Activated CD8-positive, alpha-beta T cell treated with anti-CD3 and anti-CD28 coated beads for 36 hours (primary cell): ENCODE results near the gene ADGRE3. TPM values are rescaled to one million over a fixed set of nuclear protein-coding genes. Genes with fewer than 3 reads are reported as not detected.
A peak's percentile ranks its signal among the peaks of the same experiment; 100 is the strongest.
"Not testable (repeated sequence)": the region's sequence is repeated elsewhere in the genome, so short reads cannot be mapped to it uniquely, and the experiment has no call there.

Experiments
- ATAC-seq: fragments of 200-7000 bp; cut with Tn5 transposase; one replicate; pipeline ENCODE4 v1.10.0; 2021; ENCODE audit warnings: mild to moderate bottlenecking, moderate library complexity
- CTCF ChIA-PET: fragments of 350-600 bp; sonication (Branson Sonifier 250); formaldehyde crosslinking; loops from one replicate; lab custom pipeline; 2021; ENCODE audit warnings: antibody characterized with exemption; lab: Charles Lee
- POLR2A ChIA-PET: fragments of 350-600 bp; sonication (Branson Sonifier 250); formaldehyde crosslinking; loops from one replicate; lab custom pipeline; 2021; ENCODE audit warnings: antibody characterized with exemption; lab: Charles Lee
- DNase-seq: peaks from one replicate; pipeline ENCODE4 v3.0.0-alpha.2; 2020
- H3K27ac Mint-ChIP-seq: one replicate; pipeline ENCODE4 v1.8.0; 2021; ENCODE audit warnings: mild to moderate bottlenecking, mixed read lengths
- H3K27me3 Mint-ChIP-seq: one replicate; pipeline ENCODE4 v1.8.0; 2021; ENCODE audit warnings: mixed read lengths
- H3K36me3 Mint-ChIP-seq: one replicate; pipeline ENCODE4 v1.8.0; 2021; ENCODE audit warnings: low read depth, mixed read lengths
- H3K4me1 Mint-ChIP-seq: one replicate; pipeline ENCODE4 v1.8.0; 2021; ENCODE audit warnings: low read depth, mixed read lengths
- H3K4me3 Mint-ChIP-seq: one replicate; pipeline ENCODE4 v1.8.0; 2021; ENCODE audit warnings: mild to moderate bottlenecking, moderate library complexity, mixed read lengths
- H3K9me3 Mint-ChIP-seq: one replicate; pipeline ENCODE4 v1.8.0; 2021; ENCODE audit warnings: mixed read lengths
- intact Hi-C: fragments of 100-400 bp; cut with micrococcal nuclease; formaldehyde crosslinking; loops from one replicate; pipeline ENCODE4 v1.10.0; 2022
- total RNA-seq, 2 experiments: library from RNA; stranded (reverse); gene quantifications; one replicate each; pipeline ENCODE4 v1.2.3, GENCODE V29; 2021
- TF ChIP-seq, protein P1 (sequence below): fragments of 200-600 bp; IDR thresholded peaks from one replicate; pipeline ENCODE4 v1.8.0; 2022; ENCODE audit warnings: antibody characterized with exemption, mild to moderate bottlenecking

ADGRE3 gene
- total RNA-seq, 2 experiments from 2014 or later, result not detected

DNA sequence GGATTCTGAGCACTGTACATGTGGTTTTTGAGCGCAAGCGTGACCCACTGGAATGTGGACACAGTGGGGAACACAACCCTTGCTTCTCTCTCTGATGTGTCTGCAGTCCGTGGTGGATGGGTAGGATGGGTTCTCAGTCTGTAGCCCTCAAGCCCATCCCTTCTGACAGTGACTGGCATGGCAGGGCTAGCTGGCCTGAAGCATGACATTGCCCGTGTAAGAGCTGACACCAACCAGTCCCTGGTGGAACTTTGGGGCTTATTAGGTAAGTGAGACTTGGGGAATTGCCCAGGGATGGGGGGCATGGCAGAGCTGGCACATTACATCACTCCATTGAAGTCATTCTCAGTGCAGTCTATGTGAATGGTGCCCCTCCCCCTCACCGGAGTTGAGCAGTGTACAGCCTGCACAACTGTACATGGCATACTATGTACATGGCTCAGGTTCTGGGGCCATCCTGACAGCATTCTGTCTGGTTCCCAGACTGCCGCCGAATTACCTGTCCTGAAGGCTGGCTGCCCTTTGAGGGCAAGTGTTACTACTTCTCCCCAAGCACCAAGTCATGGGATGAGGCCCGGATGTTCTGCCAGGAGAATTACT, 75.0 kb downstream of the ADGRE3 start:
- peaks cover 2% of the 10 kb centered on the region for H3K36me3 Mint-ChIP-seq
- ChIA-PET CTCF (no interaction called here), POLR2A (no interaction called here)
- peaks cover 6% of the 10 kb centered on the region for H3K4me1 Mint-ChIP-seq
- no peak for ATAC-seq
- intact Hi-C loops, result no loop called here
- H3K27me3 Mint-ChIP-seq, result no peaks in the 10 kb centered on the region
- H3K9me3 Mint-ChIP-seq, result peaks cover 6% of the 10 kb centered on the region
- TF ChIP-seq, protein P1, sequence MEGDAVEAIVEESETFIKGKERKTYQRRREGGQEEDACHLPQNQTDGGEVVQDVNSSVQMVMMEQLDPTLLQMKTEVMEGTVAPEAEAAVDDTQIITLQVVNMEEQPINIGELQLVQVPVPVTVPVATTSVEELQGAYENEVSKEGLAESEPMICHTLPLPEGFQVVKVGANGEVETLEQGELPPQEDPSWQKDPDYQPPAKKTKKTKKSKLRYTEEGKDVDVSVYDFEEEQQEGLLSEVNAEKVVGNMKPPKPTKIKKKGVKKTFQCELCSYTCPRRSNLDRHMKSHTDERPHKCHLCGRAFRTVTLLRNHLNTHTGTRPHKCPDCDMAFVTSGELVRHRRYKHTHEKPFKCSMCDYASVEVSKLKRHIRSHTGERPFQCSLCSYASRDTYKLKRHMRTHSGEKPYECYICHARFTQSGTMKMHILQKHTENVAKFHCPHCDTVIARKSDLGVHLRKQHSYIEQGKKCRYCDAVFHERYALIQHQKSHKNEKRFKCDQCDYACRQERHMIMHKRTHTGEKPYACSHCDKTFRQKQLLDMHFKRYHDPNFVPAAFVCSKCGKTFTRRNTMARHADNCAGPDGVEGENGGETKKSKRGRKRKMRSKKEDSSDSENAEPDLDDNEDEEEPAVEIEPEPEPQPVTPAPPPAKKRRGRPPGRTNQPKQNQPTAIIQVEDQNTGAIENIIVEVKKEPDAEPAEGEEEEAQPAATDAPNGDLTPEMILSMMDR, result no peak
- H3K27ac Mint-ChIP-seq, result no peak overlapping the region
- H3K4me3 Mint-ChIP-seq, result no peak overlapping the region
- no peak for DNase-seq

DNA sequence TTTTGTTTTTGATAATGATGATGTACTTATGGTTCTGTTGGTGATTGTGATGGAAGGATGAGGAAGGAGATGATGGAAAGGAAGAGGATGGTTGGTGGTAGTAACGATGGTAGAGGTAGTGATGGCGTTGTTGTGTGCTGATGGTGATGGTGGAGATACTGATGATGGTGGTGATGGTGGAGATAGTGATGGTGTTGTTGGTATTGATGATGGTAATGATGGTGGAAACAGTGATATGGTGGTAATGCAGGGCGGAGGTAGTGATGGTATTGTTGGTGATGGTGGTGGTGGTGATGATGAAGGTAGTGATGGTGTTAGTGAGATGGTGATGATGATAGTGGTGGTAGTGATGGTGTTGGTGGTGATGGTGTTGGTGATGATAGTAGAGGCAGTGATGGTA, 79.1 kb downstream of the ADGRE3 start:
- H3K9me3 Mint-ChIP-seq, result peaks cover 6% of the 10 kb centered on the region
- H3K36me3 Mint-ChIP-seq, result peaks cover 2% of the 10 kb centered on the region
- H3K27ac Mint-ChIP-seq, result no peak overlapping the region
- no peaks in the 10 kb centered on the region for H3K4me1 Mint-ChIP-seq
- no peaks in the 10 kb centered on the region for H3K27me3 Mint-ChIP-seq
- CTCF ChIA-PET, result no interaction called here
- H3K4me3 Mint-ChIP-seq, result no peak overlapping the region
- TF ChIP-seq, protein P1, result no peak
- POLR2A ChIA-PET, result no interaction called here
- ATAC-seq, result no peak
- DNase-seq, result no peak
- intact Hi-C loops, result no loop called here

DNA sequence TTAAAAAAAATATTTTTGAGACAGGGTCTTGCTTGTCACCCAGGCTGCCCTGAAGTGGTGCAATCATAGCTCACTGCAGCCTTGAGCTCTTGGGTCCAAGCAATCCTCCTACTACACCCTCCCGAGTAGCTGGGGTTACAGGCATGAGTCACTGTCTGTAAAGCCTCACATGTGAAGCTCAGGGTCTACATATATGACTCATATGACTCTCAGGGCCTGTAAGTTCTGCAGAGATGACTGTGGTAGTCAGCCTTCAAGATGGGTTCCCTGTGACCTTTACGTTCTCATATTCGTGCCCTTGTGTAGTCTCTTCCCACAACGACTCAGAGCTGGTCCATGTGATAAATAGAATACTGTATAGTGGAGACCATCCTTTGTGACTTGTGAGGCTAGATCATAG, 85.2 kb downstream of the ADGRE3 start:
- H3K4me3 Mint-ChIP-seq, H3K27ac Mint-ChIP-seq, H3K27me3 Mint-ChIP-seq, H3K36me3 Mint-ChIP-seq, POLR2A ChIA-PET, CTCF ChIA-PET, intact Hi-C loops, H3K9me3 Mint-ChIP-seq: not testable (repeated sequence)
- peak; percentile 68 for DNase-seq
- peak; percentile 74 for ATAC-seq
- peaks cover 15% of the 10 kb centered on the region for H3K4me1 Mint-ChIP-seq

DNA sequence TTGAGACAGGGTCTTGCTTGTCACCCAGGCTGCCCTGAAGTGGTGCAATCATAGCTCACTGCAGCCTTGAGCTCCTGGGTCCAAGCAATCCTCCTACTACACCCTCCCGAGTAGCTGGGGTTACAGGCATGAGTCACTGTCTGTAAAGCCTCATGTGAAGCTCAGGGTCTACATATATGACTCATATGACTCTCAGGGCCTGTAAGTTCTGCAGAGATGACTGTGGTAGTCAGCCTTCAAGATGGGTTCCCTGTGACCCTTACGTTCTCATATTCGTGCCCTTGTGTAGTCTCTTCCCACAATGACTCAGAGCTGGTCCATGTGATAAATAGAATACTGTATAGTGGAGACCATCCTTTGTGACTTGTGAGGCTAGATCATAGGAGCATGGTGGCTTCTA, 89.5 kb downstream of the ADGRE3 start:
- H3K36me3 Mint-ChIP-seq, POLR2A ChIA-PET, H3K27me3 Mint-ChIP-seq, H3K9me3 Mint-ChIP-seq, H3K27ac Mint-ChIP-seq, H3K4me3 Mint-ChIP-seq, intact Hi-C loops: not testable (repeated sequence)
- DNase-seq (peak; percentile 68), ATAC-seq (peak; percentile 93)
- H3K4me1 Mint-ChIP-seq, result peaks cover 22% of the 10 kb centered on the region
- CTCF ChIA-PET, result interaction anchor here (1.3 kb wide), 1 partner anchor 100 kb away, joined by 3 read pairs; no protein-coding TSS in a partner anchor

DNA sequence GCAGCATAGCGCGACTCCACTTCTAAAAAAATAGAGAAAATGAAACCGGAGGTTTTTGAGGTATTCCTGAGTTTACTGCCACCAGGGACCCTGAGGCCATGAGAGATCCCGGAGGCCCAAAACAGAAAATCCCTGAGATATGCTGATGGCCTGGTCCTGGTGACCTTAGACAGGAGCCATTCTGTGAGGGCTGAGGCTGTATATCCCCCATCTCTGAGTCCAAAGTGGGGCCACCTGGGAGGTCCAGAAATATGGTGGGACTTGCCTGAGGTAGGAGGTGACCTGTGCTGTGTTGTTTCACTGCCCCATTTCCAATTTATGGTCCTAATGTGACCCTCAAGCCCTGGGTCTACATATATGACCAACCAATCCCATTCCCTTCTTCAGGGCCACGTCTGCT, 90.3 kb downstream of the ADGRE3 start:
- intact Hi-C loops, H3K9me3 Mint-ChIP-seq, H3K27me3 Mint-ChIP-seq, H3K27ac Mint-ChIP-seq, ATAC-seq, DNase-seq, H3K4me3 Mint-ChIP-seq, H3K36me3 Mint-ChIP-seq, CTCF ChIA-PET: not testable (repeated sequence)
- peaks cover 22% of the 10 kb centered on the region for H3K4me1 Mint-ChIP-seq
- POLR2A ChIA-PET, result interaction anchor here (0.6 kb wide), 1 partner anchor 20 kb away, joined by 3 read pairs; no protein-coding TSS in a partner anchor

DNA sequence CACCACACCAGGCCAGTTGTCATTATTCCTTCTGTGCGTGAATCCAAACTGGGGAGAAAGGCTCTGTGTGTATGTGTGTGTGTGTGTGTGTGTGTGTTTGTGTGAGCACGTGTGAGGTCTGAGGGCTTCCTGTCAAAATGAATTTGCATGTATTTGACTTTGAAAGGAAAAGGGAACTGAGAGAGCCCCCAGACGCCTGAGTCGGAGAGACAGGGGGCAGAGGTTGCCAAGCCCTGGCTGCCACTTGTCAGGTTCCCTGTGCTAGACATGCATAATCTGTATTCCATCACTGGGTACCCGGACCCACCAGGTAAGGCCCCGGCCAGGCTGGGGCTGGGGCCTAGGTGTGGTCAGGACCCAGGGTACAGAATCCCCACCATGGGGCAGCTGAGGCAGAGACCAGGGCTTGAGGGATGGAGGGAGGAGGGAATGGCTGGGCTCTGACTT, 91.7 kb downstream of the ADGRE3 start, which contains the start of gene CLEC17A:
TSS of gene CLEC17A (plus strand) at position 191 of the 447 bp plus-strand sequence. CDS start at position 268, 77 bp downstream.
- Mint-ChIP-seq H3K4me1 (peaks cover 18% of the 10 kb centered on the region), H3K27ac (no peak within 1 kb of the TSS), H3K4me3 (no peak within 1 kb of the TSS), H3K27me3 (no peaks in the 10 kb centered on the region), H3K9me3 (no peaks in the 10 kb centered on the region), H3K36me3 (no peaks in the 10 kb centered on the region)
- TF ChIP-seq, protein P1, result no peak
- ChIA-PET POLR2A (no interaction called here), CTCF (no interaction called here)
- ATAC-seq, result no peak
- intact Hi-C loops, result no loop called here
- DNase-seq, result no peak
